SK-N-SH treated with all-trans-retinoic acid at 6 μM for 48 hours (cell line): ENCODE data around the gene SLC6A8.

Experiments
- ARNTL ChIP-seq: fragments of 450-650 bp; formaldehyde crosslinking; IDR thresholded peaks from 2 replicates; pipeline ENCODE4 v1.5.0; 2020; ENCODE audit warnings: low read depth, mild to moderate bottlenecking, moderate library complexity, borderline replicate concordance
- ESRRG ChIP-seq: fragments of 250-450 bp; sonication (Bioruptor Pico); IDR thresholded peaks from 2 replicates; pipeline ENCODE4 v1.6.1; 2021; ENCODE audit warnings: mild to moderate bottlenecking
- PPARA ChIP-seq: fragments of 250-450 bp; sonication (Bioruptor Pico); IDR thresholded peaks from 2 replicates; pipeline ENCODE4 v1.5.0; 2020; ENCODE audit warnings: mild to moderate bottlenecking, borderline replicate concordance
- RARB ChIP-seq: fragments of 250-450 bp; sonication (Bioruptor Pico); IDR thresholded peaks from 2 replicates; pipeline ENCODE4 v1.8.0; 2021; ENCODE audit warnings: mild to moderate bottlenecking, moderate library complexity
- SNAI2 ChIP-seq: fragments of 250-450 bp; sonication (Bioruptor Pico); IDR thresholded peaks from 2 replicates; pipeline ENCODE4 v1.5.0; 2020; ENCODE audit warnings: mild to moderate bottlenecking, moderate library complexity
- TCF4 ChIP-seq: fragments of 250-450 bp; sonication (Bioruptor Pico); IDR thresholded peaks from 2 replicates; pipeline ENCODE4 v1.8.0; 2021; ENCODE audit warnings: mild to moderate bottlenecking, moderate library complexity, borderline replicate concordance
- TOX ChIP-seq: fragments of 250-450 bp; sonication (Bioruptor Pico); IDR thresholded peaks from 2 replicates; pipeline ENCODE4 v1.8.0; 2021; ENCODE audit warnings: mild to moderate bottlenecking, moderate library complexity, borderline replicate concordance
- ZC3H10 ChIP-seq: fragments of 250-450 bp; sonication (Bioruptor Pico); IDR thresholded peaks from 2 replicates; pipeline ENCODE4 v1.5.1; 2021; ENCODE audit warnings: mild to moderate bottlenecking, moderate library complexity
- ZFP3 ChIP-seq: fragments of 250-450 bp; sonication (Bioruptor Pico); IDR thresholded peaks from 2 replicates; pipeline ENCODE4 v1.5.0; 2020; ENCODE audit warnings: mild to moderate bottlenecking, moderate library complexity
- ZNF70 ChIP-seq: fragments of 450-650 bp; formaldehyde crosslinking; IDR thresholded peaks from 2 replicates; pipeline ENCODE4 v1.5.0; 2020; ENCODE audit warnings: mild to moderate bottlenecking, moderate library complexity
- ZNF8 ChIP-seq: fragments of 450-650 bp; formaldehyde crosslinking; IDR thresholded peaks from 2 replicates; pipeline ENCODE4 v1.5.0; 2020; ENCODE audit warnings: mild to moderate bottlenecking, moderate library complexity
- TF ChIP-seq, protein P1 (sequence below): fragments of 250-450 bp; sonication (Bioruptor Pico); IDR thresholded peaks from 2 replicates; pipeline ENCODE4 v1.8.0; 2020; ENCODE audit warnings: mild to moderate bottlenecking, moderate library complexity, borderline replicate concordance
- TF ChIP-seq, protein P2 (sequence below): fragments of 250-450 bp; sonication (Bioruptor Pico); IDR thresholded peaks from 2 replicates; pipeline ENCODE4 v1.5.1; 2021; ENCODE audit warnings: mild to moderate bottlenecking, moderate library complexity
- TF ChIP-seq, protein P3 (sequence below): fragments of 250-450 bp; sonication (Bioruptor Pico); IDR thresholded peaks from 2 replicates; pipeline ENCODE4 v1.5.1; 2020; ENCODE audit warnings: low read depth, mild to moderate bottlenecking, moderate library complexity

DNA sequence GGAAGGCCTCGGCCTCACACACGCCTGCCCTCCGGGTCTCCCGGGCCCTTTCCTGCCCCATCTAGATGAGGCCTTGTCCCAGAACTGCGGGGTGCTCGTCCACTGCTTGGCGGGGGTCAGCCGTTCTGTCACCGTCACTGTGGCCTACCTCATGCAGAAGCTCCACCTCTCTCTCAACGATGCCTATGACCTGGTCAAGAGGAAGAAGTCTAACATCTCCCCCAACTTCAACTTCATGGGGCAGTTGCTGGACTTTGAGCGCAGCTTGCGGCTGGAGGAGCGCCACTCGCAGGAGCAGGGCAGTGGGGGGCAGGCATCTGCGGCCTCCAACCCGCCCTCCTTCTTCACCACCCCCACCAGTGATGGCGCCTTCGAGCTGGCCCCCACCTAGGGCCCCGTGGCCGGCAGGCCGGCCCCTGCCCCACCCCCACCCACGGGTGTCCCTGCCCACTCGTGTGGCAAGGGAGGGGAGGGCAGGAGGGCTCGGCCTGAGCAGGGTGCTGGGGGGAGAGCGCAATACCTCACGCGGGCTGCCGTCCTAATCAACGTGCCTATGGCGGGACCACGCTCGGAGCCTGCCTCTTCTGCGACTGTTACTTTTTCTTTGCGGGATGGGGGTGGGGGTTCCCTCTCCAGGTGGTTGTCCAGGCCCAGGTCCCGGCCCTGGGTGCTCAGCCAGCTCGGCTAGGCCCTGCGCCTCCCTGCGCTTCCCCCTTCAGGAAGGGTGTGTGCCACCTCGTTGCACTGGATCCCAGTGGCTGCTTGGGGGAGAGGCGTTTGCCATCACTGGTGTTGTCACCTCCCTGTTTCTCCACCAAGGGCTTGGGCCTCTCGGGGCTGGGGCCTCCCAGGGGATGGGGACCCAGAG, 37.6 kb upstream of the SLC6A8 start:
- TF ChIP-seq, protein P1, sequence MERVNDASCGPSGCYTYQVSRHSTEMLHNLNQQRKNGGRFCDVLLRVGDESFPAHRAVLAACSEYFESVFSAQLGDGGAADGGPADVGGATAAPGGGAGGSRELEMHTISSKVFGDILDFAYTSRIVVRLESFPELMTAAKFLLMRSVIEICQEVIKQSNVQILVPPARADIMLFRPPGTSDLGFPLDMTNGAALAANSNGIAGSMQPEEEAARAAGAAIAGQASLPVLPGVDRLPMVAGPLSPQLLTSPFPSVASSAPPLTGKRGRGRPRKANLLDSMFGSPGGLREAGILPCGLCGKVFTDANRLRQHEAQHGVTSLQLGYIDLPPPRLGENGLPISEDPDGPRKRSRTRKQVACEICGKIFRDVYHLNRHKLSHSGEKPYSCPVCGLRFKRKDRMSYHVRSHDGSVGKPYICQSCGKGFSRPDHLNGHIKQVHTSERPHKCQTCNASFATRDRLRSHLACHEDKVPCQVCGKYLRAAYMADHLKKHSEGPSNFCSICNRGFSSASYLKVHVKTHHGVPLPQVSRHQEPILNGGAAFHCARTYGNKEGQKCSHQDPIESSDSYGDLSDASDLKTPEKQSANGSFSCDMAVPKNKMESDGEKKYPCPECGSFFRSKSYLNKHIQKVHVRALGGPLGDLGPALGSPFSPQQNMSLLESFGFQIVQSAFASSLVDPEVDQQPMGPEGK: no peak
- TF ChIP-seq, protein P2, sequence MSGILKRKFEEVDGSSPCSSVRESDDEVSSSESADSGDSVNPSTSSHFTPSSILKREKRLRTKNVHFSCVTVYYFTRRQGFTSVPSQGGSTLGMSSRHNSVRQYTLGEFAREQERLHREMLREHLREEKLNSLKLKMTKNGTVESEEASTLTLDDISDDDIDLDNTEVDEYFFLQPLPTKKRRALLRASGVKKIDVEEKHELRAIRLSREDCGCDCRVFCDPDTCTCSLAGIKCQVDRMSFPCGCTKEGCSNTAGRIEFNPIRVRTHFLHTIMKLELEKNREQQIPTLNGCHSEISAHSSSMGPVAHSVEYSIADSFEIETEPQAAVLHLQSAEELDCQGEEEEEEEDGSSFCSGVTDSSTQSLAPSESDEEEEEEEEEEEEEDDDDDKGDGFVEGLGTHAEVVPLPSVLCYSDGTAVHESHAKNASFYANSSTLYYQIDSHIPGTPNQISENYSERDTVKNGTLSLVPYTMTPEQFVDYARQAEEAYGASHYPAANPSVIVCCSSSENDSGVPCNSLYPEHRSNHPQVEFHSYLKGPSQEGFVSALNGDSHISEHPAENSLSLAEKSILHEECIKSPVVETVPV (CRISPR knock-in tag): no peak
- TF ChIP-seq ZNF8 (CRISPR knock-in tag) (no peak), TOX (CRISPR knock-in tag) (no peak), ESRRG (no peak), ARNTL (no peak), SNAI2 (no peak), ZC3H10 (CRISPR knock-in tag) (no peak), RARB (CRISPR knock-in tag) (no peak), ZFP3 (CRISPR knock-in tag) (no peak), ZNF70 (CRISPR knock-in tag) (no peak), TCF4 (CRISPR knock-in tag) (no peak), PPARA (CRISPR knock-in tag) (no peak)
- TF ChIP-seq, protein P3, sequence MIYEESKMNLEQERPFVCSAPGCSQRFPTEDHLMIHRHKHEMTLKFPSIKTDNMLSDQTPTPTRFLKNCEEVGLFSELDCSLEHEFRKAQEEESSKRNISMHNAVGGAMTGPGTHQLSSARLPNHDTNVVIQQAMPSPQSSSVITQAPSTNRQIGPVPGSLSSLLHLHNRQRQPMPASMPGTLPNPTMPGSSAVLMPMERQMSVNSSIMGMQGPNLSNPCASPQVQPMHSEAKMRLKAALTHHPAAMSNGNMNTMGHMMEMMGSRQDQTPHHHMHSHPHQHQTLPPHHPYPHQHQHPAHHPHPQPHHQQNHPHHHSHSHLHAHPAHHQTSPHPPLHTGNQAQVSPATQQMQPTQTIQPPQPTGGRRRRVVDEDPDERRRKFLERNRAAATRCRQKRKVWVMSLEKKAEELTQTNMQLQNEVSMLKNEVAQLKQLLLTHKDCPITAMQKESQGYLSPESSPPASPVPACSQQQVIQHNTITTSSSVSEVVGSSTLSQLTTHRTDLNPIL (CRISPR knock-in tag): no peak
